Measurements from ENCODE around the gene ALKBH5.
A peak's percentile ranks its signal among the peaks of the same experiment; 100 is the strongest.

Gene ALKBH5

DNA sequence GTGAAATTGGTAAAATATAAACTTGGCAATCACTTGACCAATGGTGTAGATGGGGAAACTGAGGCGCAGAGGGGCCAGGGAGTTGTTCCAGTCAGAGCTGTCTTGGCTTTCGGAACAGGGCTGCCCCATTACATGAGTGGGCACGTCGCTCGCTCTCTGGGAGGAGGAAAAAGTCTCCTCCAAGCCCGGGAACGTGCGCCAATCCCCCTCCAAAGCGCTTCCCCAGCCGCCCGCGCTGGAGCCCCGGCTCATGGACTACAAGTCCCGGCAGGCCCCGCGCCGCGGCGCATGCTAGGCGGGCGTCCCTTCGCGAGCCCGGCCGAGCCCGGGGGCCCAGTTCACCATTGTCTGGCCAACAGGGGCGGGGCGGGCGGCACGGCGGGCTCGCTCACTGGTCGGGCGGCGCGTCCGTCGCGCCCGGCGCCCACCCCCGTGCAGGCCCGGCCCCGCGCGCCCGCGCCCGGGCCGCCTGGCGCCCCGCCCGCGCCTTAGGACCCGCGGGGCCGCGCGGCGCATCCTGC lies 41.6 kb downstream of the ALKBH5 start, which contains the start of gene LLGL1:
TSS of gene LLGL1 (plus strand) at position 515 of the 521 bp plus-strand sequence. CDS start 48 bp downstream, outside the sequence.
- peak; percentile 96 for DNase-seq

DNA sequence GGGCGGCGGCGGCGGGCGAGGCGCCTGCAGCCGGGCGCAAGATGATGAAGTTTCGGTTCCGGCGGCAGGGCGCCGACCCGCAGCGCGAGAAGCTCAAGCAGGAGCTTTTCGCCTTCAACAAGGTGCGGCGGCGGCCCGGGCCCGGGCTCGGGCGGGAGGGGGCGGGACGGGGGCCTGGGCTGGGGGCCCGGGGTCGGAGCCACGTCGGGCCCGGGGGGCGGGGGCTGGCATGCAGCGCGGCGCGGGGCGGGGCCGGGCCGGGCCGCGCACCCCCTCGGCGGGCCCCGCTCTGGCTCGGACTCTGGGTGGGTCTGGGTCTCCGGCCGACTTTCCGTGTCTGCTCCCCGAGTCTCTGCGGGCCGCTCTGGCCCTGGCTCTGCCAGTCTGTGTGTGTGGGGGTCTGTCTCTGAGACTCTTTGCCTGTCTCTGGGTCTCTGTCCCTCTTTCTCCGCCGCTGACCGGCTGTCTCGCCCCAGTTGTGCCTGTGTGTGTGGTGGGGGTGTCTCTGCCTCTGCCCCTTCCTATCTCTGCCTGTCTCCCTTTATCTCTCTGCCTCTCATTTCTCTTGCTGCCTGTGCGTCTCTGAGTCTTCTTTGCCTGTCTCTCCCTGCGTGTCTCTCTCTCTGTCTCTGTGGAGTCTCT lies 42.1 kb downstream of the ALKBH5 start:
- no peak for DNase-seq

GRCh38 chr17:18226284-18226945 lies 42.8 kb downstream of the ALKBH5 start:
- peak in 1 of 2 experiments; percentile 23 for DNase-seq

- no peak for DNase-seq
Measured at GRCh38 chr17:18227635-18228034, 44.0 kb downstream of the ALKBH5 start.

DNA sequence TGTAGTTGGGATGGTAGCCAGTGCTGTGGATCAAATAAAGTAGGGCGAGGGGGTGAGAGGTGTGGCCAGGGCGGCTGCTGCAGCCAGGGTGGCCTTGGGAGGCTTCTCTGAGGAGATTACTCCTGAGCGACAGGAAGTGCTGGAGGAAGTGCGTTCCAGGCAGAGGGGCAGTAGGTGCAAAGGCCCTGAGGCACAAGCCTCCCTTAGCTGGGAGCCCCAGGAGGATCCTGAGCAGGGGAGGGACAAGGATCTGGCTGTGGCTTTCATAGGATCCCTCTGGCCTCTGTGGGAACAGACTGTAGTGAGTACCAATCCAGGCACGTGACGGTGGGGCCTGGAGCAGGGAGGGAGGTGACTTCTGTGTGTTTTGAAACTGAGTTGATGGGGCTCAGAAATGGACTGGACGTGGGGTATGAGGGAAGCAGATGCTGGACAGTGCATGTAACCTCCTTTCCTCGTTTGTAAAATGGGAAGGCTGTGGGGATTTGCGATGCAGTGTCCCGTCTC lies 44.6 kb downstream of the ALKBH5 start:
- DNase-seq: no peak

DNA sequence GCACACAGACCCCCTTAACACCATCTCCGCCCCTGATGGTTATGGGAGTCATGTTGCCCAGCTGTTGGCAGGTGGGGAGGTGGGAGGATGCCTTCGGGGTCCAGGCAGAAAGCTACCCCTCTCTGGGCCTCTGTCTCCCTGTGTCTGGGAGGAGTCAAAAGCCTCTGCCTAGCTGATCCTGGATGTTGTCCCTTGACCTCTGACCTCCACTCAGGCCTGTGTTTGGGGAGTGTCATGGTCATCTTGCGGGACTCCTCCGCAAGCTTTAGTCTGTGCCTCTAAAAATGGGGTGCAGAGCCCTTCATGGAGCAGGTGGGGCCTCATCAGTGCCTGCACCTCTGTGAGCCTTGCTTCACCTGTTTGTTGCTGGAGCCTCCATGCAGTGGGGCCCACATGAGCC lies 45.6 kb downstream of the ALKBH5 start:
- no peak for DNase-seq

DNA sequence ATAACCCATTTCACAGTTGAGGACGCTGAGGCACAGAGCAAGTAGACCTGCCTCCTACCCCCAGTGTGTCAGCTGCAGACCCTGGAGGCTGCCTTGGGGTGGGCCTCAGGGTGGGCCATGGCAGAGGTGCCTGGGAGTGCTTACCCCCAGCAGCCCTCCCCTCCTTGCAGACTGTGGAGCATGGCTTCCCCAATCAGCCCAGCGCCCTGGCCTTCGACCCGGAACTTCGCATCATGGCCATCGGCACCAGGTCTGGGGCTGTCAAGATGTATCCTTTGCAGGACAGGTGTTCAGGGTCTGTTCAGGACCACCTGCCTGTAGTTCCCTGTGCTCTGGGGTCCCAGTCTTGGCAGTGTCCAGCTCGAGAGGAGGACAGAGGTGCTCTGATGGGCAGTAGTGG lies 46.1 kb downstream of the ALKBH5 start:
- no peak for DNase-seq

DNA sequence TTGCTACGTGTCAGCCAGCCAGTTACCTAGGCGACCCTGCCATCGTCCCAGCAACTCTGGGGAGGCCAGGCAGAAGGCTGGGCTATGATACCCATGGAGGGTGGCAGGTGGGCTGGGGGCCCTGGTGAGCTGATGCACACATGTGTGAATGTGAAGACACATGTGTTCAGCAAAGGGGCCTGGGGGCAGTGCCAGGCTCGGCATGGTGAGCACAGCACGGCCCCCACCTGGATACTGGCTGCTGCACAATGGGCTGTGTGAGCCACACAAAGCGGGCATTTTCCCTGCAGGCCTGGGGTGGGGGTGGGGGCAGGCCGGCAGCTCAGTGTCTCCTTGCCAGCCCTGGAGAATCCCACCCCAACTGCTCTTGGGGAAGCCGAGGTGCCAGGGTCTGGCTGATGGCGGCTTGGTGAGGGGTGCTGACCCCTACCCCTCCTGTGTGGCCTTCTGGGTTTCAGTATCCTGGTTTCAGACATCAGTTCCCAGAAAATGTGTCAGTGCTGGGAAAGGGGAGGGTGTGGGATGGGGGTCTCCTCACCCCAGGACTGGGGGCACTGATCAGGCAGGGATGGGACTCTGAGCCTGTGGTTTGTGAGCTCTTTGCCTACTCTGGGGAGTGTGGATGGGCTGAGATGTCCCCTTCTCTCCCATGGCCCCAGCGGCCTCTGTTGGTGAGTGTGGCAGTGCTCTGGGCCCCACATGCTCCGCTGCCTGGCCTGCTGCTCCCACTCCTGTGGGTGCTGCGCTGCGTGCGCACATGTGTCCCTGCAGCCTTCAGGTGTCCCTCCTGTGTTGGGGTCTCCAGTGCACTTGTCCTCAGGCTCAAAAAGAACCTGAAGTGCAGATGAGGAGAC lies 46.9 kb downstream of the ALKBH5 start:
- no peak for DNase-seq

- DNase-seq: no peak
Measured at GRCh38 chr17:18231164-18231563, 47.5 kb downstream of the ALKBH5 start.

DNA sequence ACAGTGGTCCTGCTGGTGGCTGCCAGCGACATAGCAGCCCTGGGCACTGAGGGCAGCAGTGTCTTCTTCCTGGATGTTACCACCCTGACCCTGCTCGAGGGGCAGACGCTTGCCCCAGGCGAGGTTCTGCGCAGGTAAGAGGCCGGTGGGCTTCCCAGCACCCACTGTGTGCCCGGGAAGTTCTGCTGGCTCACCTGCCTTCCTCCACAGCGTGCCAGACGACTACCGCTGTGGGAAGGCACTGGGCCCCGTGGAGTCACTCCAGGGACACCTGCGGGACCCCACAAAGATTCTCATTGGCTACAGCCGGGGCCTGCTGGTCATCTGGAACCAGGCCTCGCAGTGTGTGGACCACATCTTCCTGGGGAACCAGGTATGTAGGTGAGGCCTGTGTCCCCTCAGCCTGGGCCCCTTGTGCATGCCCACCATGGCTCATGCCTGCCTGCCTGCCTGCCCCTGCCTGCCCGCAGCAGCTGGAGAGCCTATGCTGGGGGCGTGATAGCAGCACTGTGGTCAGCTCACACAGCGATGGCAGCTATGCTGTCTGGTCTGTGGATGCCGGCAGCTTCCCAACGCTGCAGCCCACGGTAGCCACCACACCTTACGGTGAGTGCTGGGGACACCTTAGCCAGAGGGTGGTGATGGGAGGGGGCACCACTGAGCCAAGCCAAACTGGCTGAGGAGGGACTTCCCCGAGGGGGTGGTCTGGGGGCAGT lies 50.3 kb downstream of the ALKBH5 start:
- no peak for DNase-seq

GRCh38 chr17:18234853-18235380 lies 51.3 kb downstream of the ALKBH5 start:
- DNase-seq: no peak

DNA sequence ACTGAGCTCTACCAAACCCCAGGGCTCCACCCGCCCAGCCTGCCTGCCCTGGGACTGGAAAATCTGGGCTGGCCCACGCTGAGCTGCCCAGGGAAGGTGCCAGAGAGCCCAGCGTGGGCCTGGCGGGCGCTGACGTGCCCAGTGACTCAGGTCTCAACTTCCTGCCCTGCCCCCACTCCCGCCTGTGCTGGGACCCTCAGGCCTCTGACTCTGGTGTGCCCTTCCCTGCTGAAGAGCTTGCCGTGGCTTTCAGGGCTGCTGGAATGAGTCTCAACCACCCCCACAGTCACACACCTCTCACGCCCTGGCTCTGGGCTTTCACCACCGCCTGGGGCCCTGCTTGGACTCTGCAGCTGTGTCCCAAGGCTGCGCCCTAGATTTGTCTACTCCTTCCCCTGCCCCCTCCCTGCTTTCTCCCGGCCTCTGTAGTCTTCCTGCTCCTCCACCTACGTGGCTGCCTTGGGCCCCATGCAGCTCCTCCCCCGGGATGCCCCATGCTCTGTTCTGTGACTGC lies 52.2 kb downstream of the ALKBH5 start:
- DNase-seq: peak; percentile 63 to 70

DNA sequence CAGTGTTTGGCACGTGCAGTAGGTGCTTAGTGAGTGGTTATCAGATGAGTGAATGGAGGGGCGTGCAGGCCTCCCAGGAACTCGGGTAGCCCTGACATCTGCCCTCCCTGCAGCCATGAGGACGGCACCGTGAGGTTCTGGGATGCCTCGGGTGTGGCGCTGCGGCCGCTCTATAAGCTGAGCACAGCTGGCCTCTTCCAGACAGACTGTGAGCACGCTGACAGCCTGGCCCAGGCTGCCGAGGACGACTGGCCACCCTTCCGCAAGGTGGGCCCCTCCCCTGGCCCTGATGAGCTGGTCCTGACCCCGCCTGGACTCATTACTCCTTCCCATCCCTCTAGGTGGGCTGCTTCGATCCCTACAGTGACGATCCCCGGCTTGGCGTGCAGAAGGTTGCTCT lies 52.9 kb downstream of the ALKBH5 start:
- DNase-seq: no peak

DNA sequence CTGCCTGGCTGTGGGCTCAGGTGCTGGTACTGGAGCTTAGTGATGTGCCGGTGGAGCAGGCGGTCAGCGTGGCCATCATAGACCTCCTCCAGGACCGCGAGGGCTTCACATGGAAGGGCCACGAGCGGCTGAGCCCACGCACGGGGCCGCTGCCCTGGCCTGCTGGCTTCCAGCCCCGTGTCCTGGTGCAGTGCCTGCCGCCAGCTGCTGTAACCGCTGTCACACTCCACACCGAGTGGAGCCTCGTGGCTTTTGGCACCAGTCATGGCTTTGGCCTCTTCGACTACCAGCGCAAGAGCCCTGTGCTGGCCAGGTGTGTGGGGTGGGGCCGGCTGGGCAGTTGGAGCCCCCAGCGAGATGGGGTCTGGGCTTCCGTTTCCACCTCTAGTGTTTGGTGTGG lies 53.8 kb downstream of the ALKBH5 start:
- no peak for DNase-seq

DNA sequence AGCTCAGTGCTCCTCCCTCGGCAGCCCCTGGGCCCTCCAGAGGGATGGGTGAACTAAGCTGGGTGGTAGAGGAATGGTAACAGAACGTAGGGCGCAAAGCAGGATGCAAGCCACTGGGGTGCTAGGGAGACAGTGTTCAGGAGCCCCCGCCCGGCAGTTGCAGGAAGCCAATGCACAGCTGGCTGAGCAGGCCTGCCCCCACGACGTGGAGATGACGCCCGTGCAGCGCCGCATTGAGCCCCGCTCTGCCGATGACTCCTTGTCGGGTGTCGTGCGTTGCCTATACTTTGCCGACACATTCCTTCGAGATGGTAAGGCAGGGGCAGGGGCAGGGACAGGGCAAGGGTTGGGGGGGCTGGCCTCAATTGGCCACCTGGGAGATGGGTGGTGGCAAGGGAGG lies 54.7 kb downstream of the ALKBH5 start:
- no peak for DNase-seq

GRCh38 chr17:18240449-18240848 lies 56.8 kb downstream of the ALKBH5 start:
- DNase-seq: no peak

GRCh38 chr17:18241229-18241871 lies 57.7 kb downstream of the ALKBH5 start:
- DNase-seq: no peak

DNA sequence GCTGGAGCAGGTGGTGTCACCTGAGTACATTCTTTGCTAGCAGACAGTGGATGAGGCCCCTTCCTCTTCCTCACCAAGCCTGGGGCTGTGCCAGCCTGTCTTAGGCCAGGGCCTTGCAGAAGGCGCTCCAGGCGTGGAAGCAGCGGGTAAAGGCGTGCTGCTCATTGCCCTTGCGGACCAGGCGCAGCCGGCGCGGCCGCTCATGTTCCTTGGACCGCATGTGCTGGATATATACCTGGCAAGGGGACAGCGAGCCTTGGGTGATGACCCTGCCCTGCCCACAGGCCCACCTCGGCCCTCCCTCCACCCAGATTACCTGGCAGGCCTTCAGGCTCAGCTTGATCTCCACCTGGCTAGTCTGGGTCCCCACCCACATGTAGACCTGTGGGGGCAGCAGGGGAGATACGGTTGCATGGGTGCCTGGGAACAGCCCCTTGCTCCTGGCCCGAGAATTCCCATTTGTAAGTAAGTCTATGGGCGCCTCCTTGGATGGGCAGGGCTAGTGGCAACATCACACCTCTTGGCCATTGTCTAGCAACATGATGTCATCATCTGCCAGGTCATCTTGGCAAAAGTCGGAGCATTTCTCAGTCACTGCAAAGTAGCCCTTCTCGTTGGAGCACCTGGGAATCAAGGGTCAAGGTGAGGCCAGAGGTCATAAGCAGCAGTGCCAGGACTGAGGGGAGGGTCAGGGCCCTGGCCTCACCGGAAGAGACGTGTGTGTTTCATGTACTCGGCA lies 61.6 kb downstream of the ALKBH5 start:
- DNase-seq: no peak

DNA sequence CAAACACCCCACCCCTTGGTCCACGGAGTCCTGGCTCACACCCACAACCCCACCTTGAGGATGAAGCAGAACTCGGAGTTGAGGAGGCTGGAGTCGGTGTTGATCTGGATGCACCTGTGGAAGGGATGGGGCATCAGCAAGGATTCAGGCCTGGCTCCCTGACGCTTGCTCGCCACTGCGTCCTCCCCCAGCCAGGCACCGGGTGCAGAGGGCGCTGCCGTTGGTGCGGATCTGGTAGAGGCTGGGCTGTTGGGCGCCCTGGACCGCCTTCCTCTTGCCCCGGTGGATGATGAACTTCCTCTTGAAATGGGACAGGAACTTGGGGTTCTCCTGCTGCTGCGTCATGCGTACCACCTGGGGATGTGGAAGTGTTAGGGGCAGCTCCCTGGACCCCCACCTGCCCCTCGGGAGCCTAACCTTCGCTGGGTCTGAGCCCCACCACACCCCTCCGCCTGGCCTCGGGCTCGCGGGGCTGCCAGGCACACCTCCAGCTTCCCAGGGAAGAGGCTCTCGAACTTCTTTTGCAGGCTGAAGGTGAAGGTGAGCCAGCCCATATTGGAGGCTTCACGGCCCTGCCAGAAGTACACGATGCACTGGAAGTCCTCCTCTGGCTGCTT lies 62.6 kb downstream of the ALKBH5 start:
- no peak for DNase-seq

DNA sequence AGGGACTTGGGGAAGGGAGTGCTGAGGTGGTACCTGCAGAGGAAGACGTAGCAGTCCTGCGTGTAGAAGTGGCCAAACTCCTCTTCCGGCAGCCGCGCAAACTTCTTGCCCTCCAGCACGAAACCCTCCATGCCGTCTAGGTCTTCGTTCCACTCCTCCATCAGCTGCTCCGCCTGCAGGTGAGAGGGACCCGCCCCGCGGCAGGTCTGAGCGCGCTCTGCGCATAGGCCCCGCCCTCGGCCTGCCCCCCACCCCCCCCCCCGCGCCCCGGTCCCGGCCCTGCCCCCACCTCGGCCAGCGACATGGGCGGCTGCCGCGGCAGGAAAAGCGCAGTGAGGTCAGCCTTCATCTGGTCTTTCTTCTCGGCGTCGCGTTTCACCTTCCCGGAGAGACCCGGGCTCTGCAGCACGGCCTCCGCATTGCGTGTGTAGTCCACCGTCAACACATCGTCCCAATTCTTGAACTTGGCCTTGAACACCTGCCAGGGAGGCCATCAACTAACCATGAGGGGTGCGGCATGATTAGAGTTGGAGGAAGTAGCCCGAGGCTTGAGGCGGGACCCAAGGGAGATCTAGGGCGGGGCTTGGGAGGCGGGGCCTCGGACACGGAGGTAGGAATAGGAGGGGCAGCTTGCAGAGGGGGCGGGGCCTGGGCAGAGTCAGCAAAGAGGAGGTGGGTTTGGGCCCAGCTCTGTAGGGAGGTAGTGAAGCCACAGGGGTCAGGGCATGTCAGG lies 63.4 kb downstream of the ALKBH5 start:
- DNase-seq: peak; percentile 44 to 59

All from activated CD4-positive, alpha-beta T cell treated with anti-CD3 and anti-CD28 coated beads, Interleukin-2, amount 50 U/mL, for 48 hours (primary cell).